GM23338 (cell line): Measurements from ENCODE around the gene SEC16A. TPM values are rescaled to one million over a fixed set of nuclear protein-coding genes. Genes with fewer than 3 reads are reported as not detected.

Experiments used
- ATAC-seq: fragments of 200-7000 bp; cut with Tn5 transposase; 3 replicates; pipeline ENCODE4 v1.9.1; 2020
- DNase-seq: peaks from one replicate; pipeline ENCODE4 v3.0.0-alpha.2; 2015; ENCODE audit warnings: low spot score
- H2AFZ ChIP-seq: fragments of 200-600 bp; sonication (generic); 2 replicates; pipeline ENCODE4 v1.8.0; 2016; ENCODE audit warnings: antibody characterized with exemption, mild to moderate bottlenecking, moderate library complexity
- H3F3A ChIP-seq: fragments of 200-600 bp; sonication (generic); replicated peaks from 2 replicates; pipeline ENCODE4 v1.8.0; 2017; ENCODE audit warnings: antibody characterized with exemption, mixed run types, low read depth
- H3K27ac ChIP-seq: fragments of 200-600 bp; sonication (generic); 2 replicates; pipeline ENCODE4 v1.6.1; 2016; ENCODE audit warnings: low read depth
- H3K27me3 ChIP-seq: fragments of 200-600 bp; sonication (generic); 2 replicates; pipeline ENCODE4 v1.8.0; 2016; ENCODE audit warnings: mild to moderate bottlenecking, mixed run types, moderate library complexity; ENCODE audit not compliant: insufficient read depth
- H3K36me3 ChIP-seq: fragments of 200-600 bp; sonication (generic); 2 replicates; pipeline ENCODE4 v1.8.0; 2016; ENCODE audit warnings: mild to moderate bottlenecking; ENCODE audit not compliant: insufficient read depth
- H3K4me1 ChIP-seq: fragments of 200-600 bp; sonication (generic); 2 replicates; pipeline ENCODE4 v1.8.0; 2016; ENCODE audit warnings: mild to moderate bottlenecking, moderate library complexity; ENCODE audit not compliant: insufficient read depth
- H3K4me2 ChIP-seq: fragments of 200-600 bp; sonication (generic); 2 replicates; pipeline ENCODE4 v1.7.1; 2017; ENCODE audit warnings: mixed run types
- H3K4me3 ChIP-seq: fragments of 200-600 bp; sonication (generic); 2 replicates; pipeline ENCODE4 v1.6.1; 2016; ENCODE audit warnings: mixed run types
- H3K79me2 ChIP-seq: fragments of 200-600 bp; sonication (generic); replicated peaks from 2 replicates; pipeline ENCODE4 v1.8.0; 2017; ENCODE audit warnings: mild to moderate bottlenecking; ENCODE audit not compliant: insufficient read depth
- H3K9me2 ChIP-seq: fragments of 200-600 bp; sonication (generic); 2 replicates; pipeline ENCODE4 v1.8.0; 2017; ENCODE audit not compliant: insufficient read depth
- H4K20me1 ChIP-seq: fragments of 200-600 bp; sonication (generic); replicated peaks from 2 replicates; pipeline ENCODE4 v1.8.0; 2017; ENCODE audit warnings: mild to moderate bottlenecking; ENCODE audit not compliant: insufficient read depth
- H3K27ac Mint-ChIP-seq: 2 replicates; pipeline ENCODE4 v1.8.0; 2020; ENCODE audit warnings: inconsistent platforms, mild to moderate bottlenecking, moderate library complexity, mixed read lengths
- H3K27me3 Mint-ChIP-seq: 3 replicates; pipeline ENCODE4 v1.8.0; 2022; ENCODE audit warnings: low read depth, mild to moderate bottlenecking, moderate library complexity, mixed read lengths, inconsistent platforms; ENCODE audit not compliant: insufficient read depth, poor library complexity
- H3K36me3 Mint-ChIP-seq: 3 replicates; pipeline ENCODE4 v1.8.0; 2021; ENCODE audit warnings: low read depth, mild to moderate bottlenecking, inconsistent platforms, moderate library complexity, mixed read lengths
- H3K4me1 Mint-ChIP-seq: 3 replicates; pipeline ENCODE4 v1.8.0; 2020; ENCODE audit warnings: mild to moderate bottlenecking, inconsistent platforms, mixed read lengths
- H3K4me3 Mint-ChIP-seq: 3 replicates; pipeline ENCODE4 v1.8.0; 2021; ENCODE audit warnings: moderate library complexity, mild to moderate bottlenecking, inconsistent platforms, mixed read lengths
- H3K9me3 Mint-ChIP-seq: 3 replicates; pipeline ENCODE4 v1.8.0; 2020; ENCODE audit warnings: moderate library complexity, mild to moderate bottlenecking, inconsistent platforms, mixed read lengths
- CREB1 ChIP-seq: fragments of 250-450 bp; sonication (Bioruptor Pico); IDR thresholded peaks from 2 replicates; pipeline ENCODE4 v1.5.0; 2020; ENCODE audit warnings: low read depth, mild to moderate bottlenecking, moderate library complexity
- EZH2 ChIP-seq: fragments of 200-600 bp; sonication (generic); IDR thresholded peaks from one replicate; pipeline ENCODE4 v1.8.0; 2017; ENCODE audit warnings: antibody characterized with exemption, mild to moderate bottlenecking, low read depth; ENCODE audit not compliant: unreplicated experiment
- EZH2phosphoT487 ChIP-seq: fragments of 200-600 bp; sonication (generic); IDR thresholded peaks from one replicate; pipeline ENCODE4 v1.8.1; 2018; ENCODE audit warnings: antibody characterized with exemption; ENCODE audit not compliant: unreplicated experiment
- JUNB ChIP-seq: IDR thresholded peaks from one replicate; pipeline ENCODE4 v1.6.1; 2016; ENCODE audit warnings: antibody characterized with exemption; ENCODE audit not compliant: unreplicated experiment
- NANOG ChIP-seq: IDR thresholded peaks from 2 replicates; pipeline ENCODE4 v1.6.1; 2016; ENCODE audit warnings: antibody characterized with exemption, borderline replicate concordance
- POLR2AphosphoS5 ChIP-seq: IDR thresholded peaks from 2 replicates; pipeline ENCODE4 v1.6.1; 2016; ENCODE audit warnings: antibody characterized with exemption, low read depth
- ZNF114 ChIP-seq: fragments of 250-450 bp; sonication (Bioruptor Pico); IDR thresholded peaks from 2 replicates; pipeline ENCODE4 v1.5.0; 2020; ENCODE audit warnings: mild to moderate bottlenecking, moderate library complexity
- ZNF331 ChIP-seq: fragments of 250-450 bp; sonication (Bioruptor Pico); IDR thresholded peaks from 2 replicates; pipeline ENCODE4 v1.5.0; 2020; ENCODE audit warnings: low read depth, mild to moderate bottlenecking, moderate library complexity
- polyA plus RNA-seq: library from polyadenylated mRNA; unstranded; fragments of >200 nt; fragmentation: Nextera tagmentation; extraction: Ambion mirVana; gene quantifications from 2 replicates; pipeline ENCODE4 v1.2.1, GENCODE V29; 2016
- total RNA-seq: library from RNA; depleted of rRNA; stranded (reverse); fragments of >200 nt; shearing (Covaris generic); gene quantifications from 2 replicates; pipeline ENCODE4 v1.2.3, GENCODE V29; 2014
- TF ChIP-seq, protein P1 (sequence below): fragments of 250-450 bp; sonication (Bioruptor Pico); IDR thresholded peaks from 2 replicates; pipeline ENCODE4 v1.5.0; 2020; ENCODE audit warnings: mild to moderate bottlenecking, moderate library complexity
- TF ChIP-seq, protein P2 (sequence below), 2 experiments: fragments of 200-600 bp in 1 of 2; sonication (generic) in 1 of 2; conservative IDR thresholded peaks; 2 replicates each; pipeline versions ENCODE4 v1.5.1 to v1.6.1; 2016 to 2017; ENCODE audit warnings: antibody characterized with exemption in 2 of 2, low read depth in 2 of 2, mild to moderate bottlenecking in 2 of 2, moderate library complexity in 1 of 2
- TF ChIP-seq, protein P3 (sequence below): IDR thresholded peaks from 2 replicates; pipeline ENCODE4 v1.6.1; 2016; ENCODE audit warnings: antibody characterized with exemption
- TF ChIP-seq, protein P4 (sequence below): IDR thresholded peaks from one replicate; pipeline ENCODE4 v1.6.1; 2018; ENCODE audit warnings: antibody characterized with exemption; ENCODE audit not compliant: unreplicated experiment

Gene SEC16A
- total and polyA plus RNA-seq, 2 experiments from 2014 or later, result 34.0 to 59.2 TPM

DNA sequence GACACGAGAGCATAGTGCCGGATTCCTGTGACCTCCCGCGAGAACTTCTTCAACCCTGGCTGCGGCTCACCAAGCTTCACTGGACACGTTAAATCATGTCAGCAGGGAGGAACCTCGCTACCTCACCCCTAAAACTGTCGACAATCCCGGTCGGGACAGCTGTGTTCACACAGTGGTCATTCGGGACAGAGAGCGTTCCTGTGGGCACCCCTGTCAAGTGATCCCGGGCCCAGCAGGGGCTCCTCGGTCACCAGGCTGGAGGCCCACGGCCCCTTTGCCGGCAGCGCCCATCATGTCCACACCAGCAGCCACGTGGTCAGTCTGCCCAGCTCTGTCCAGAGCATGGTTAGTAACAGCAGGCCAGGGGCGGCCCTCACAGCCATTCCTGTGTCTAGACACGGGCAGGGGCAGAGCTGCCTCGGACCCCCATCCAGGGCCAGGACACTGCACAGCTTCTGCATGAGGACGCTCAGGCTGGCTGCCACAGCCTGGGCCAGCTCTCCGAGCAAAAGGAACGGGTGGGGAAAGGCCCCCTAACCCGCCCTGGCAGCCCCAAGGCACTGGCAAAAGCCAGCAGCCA lies 46.7 kb downstream of the SEC16A start (continued):
- TF ChIP-seq, protein P1, sequence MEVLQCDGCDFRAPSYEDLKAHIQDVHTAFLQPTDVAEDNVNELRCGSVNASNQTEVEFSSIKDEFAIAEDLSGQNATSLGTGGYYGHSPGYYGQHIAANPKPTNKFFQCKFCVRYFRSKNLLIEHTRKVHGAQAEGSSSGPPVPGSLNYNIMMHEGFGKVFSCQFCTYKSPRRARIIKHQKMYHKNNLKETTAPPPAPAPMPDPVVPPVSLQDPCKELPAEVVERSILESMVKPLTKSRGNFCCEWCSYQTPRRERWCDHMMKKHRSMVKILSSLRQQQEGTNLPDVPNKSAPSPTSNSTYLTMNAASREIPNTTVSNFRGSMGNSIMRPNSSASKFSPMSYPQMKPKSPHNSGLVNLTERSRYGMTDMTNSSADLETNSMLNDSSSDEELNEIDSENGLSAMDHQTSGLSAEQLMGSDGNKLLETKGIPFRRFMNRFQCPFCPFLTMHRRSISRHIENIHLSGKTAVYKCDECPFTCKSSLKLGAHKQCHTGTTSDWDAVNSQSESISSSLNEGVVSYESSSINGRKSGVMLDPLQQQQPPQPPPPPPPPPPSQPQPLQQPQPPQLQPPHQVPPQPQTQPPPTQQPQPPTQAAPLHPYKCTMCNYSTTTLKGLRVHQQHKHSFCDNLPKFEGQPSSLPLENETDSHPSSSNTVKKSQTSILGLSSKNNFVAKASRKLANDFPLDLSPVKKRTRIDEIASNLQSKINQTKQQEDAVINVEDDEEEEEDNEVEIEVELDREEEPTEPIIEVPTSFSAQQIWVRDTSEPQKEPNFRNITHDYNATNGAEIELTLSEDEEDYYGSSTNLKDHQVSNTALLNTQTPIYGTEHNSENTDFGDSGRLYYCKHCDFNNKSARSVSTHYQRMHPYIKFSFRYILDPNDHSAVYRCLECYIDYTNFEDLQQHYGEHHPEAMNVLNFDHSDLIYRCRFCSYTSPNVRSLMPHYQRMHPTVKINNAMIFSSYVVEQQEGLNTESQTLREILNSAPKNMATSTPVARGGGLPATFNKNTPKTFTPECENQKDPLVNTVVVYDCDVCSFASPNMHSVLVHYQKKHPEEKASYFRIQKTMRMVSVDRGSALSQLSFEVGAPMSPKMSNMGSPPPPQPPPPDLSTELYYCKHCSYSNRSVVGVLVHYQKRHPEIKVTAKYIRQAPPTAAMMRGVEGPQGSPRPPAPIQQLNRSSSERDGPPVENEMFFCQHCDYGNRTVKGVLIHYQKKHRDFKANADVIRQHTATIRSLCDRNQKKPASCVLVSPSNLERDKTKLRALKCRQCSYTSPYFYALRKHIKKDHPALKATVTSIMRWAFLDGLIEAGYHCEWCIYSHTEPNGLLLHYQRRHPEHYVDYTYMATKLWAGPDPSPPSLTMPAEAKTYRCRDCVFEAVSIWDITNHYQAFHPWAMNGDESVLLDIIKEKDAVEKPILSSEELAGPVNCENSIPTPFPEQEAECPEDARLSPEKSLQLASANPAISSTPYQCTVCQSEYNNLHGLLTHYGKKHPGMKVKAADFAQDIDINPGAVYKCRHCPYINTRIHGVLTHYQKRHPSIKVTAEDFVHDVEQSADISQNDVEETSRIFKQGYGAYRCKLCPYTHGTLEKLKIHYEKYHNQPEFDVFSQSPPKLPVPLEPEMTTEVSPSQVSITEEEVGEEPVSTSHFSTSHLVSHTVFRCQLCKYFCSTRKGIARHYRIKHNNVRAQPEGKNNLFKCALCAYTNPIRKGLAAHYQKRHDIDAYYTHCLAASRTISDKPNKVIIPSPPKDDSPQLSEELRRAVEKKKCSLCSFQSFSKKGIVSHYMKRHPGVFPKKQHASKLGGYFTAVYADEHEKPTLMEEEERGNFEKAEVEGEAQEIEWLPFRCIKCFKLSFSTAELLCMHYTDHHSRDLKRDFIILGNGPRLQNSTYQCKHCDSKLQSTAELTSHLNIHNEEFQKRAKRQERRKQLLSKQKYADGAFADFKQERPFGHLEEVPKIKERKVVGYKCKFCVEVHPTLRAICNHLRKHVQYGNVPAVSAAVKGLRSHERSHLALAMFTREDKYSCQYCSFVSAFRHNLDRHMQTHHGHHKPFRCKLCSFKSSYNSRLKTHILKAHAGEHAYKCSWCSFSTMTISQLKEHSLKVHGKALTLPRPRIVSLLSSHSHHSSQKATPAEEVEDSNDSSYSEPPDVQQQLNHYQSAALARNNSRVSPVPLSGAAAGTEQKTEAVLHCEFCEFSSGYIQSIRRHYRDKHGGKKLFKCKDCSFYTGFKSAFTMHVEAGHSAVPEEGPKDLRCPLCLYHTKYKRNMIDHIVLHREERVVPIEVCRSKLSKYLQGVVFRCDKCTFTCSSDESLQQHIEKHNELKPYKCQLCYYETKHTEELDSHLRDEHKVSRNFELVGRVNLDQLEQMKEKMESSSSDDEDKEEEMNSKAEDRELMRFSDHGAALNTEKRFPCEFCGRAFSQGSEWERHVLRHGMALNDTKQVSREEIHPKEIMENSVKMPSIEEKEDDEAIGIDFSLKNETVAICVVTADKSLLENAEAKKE, result no peak
- TF ChIP-seq, protein P2, sequence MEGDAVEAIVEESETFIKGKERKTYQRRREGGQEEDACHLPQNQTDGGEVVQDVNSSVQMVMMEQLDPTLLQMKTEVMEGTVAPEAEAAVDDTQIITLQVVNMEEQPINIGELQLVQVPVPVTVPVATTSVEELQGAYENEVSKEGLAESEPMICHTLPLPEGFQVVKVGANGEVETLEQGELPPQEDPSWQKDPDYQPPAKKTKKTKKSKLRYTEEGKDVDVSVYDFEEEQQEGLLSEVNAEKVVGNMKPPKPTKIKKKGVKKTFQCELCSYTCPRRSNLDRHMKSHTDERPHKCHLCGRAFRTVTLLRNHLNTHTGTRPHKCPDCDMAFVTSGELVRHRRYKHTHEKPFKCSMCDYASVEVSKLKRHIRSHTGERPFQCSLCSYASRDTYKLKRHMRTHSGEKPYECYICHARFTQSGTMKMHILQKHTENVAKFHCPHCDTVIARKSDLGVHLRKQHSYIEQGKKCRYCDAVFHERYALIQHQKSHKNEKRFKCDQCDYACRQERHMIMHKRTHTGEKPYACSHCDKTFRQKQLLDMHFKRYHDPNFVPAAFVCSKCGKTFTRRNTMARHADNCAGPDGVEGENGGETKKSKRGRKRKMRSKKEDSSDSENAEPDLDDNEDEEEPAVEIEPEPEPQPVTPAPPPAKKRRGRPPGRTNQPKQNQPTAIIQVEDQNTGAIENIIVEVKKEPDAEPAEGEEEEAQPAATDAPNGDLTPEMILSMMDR (conservative IDR thresholded peaks at IDR 0.05; ENCODE audit: low read depth in 2 of 2), result no peak
- TF ChIP-seq JUNB, result no peak

DNA sequence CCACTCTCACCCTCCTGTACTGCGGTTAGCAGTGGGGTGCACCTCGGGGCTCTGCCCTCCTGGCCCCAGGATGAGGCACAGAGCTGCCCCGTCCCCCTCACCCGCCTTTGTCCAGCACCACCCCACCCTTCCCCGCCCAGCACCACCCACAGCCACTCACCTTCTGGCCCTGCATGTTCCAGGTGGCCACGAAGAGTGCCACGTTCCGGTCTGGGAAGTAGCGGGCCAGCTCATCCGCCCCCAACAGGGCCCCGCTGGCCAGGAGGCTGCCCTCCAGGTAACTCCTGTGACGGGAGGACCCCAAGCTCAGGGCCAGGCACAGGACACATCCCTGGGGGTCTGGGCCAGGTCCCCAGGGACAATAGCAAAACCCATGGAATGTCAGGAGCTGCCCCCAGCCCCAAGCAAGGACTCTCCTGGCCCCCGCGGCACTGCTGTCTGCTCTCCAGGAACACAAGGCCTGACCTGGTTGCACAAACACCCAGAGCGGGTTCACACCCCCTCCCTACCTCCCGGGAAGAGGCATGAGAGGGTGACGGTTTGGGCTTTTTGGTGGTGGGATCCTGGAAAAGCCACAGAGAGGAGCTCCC lies 48.2 kb downstream of the SEC16A start:
- Histone ChIP-seq H3K27me3 (no peaks in the 10 kb centered on the region), H3K27ac (no peak overlapping the region), H4K20me1 (peaks cover 14% of the 10 kb centered on the region; the same call in 1 of the 2 replicates), H3K4me1 (no peaks in the 10 kb centered on the region), H3K79me2 (peaks cover 29% of the 10 kb centered on the region), H2AFZ (no peak overlapping the region), H3K4me2 (no peak overlapping the region), H3K36me3 (no peaks in the 10 kb centered on the region), H3K9me2 (no peaks in the 10 kb centered on the region), H3F3A (no peaks in the 10 kb centered on the region), H3K4me3 (no peak overlapping the region)
- ATAC-seq, result no peak
- Mint-ChIP-seq H3K9me3 (no peaks in the 10 kb centered on the region), H3K36me3 (no peaks in the 10 kb centered on the region; the same call in 1 of the 3 replicates), H3K4me1 (peaks cover 18% of the 10 kb centered on the region), H3K4me3 (no peak overlapping the region), H3K27ac (no peak overlapping the region), H3K27me3 (peaks cover 8% of the 10 kb centered on the region)
- DNase-seq, result no peak
- no peak for TF ChIP-seq CREB1 (CRISPR knock-in tag)
- TF ChIP-seq ZNF114, result no peak
- no peak for TF ChIP-seq NANOG
- TF ChIP-seq, protein P3, sequence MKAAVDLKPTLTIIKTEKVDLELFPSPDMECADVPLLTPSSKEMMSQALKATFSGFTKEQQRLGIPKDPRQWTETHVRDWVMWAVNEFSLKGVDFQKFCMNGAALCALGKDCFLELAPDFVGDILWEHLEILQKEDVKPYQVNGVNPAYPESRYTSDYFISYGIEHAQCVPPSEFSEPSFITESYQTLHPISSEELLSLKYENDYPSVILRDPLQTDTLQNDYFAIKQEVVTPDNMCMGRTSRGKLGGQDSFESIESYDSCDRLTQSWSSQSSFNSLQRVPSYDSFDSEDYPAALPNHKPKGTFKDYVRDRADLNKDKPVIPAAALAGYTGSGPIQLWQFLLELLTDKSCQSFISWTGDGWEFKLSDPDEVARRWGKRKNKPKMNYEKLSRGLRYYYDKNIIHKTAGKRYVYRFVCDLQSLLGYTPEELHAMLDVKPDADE, result no peak
- TF ChIP-seq, protein P4, sequence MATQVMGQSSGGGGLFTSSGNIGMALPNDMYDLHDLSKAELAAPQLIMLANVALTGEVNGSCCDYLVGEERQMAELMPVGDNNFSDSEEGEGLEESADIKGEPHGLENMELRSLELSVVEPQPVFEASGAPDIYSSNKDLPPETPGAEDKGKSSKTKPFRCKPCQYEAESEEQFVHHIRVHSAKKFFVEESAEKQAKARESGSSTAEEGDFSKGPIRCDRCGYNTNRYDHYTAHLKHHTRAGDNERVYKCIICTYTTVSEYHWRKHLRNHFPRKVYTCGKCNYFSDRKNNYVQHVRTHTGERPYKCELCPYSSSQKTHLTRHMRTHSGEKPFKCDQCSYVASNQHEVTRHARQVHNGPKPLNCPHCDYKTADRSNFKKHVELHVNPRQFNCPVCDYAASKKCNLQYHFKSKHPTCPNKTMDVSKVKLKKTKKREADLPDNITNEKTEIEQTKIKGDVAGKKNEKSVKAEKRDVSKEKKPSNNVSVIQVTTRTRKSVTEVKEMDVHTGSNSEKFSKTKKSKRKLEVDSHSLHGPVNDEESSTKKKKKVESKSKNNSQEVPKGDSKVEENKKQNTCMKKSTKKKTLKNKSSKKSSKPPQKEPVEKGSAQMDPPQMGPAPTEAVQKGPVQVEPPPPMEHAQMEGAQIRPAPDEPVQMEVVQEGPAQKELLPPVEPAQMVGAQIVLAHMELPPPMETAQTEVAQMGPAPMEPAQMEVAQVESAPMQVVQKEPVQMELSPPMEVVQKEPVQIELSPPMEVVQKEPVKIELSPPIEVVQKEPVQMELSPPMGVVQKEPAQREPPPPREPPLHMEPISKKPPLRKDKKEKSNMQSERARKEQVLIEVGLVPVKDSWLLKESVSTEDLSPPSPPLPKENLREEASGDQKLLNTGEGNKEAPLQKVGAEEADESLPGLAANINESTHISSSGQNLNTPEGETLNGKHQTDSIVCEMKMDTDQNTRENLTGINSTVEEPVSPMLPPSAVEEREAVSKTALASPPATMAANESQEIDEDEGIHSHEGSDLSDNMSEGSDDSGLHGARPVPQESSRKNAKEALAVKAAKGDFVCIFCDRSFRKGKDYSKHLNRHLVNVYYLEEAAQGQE, result no peak
- no peak for TF ChIP-seq ZNF331 (CRISPR knock-in tag)
- no peak for TF ChIP-seq EZH2
- no peak for TF ChIP-seq EZH2phosphoT487
- TF ChIP-seq POLR2AphosphoS5, result no peak
